Measurements from ENCODE around the gene KNTC1. TPM values are rescaled to one million over a fixed set of nuclear protein-coding genes. Genes with fewer than 3 reads are reported as not detected.
A peak's percentile ranks its signal among the peaks of the same experiment; 100 is the strongest.

KNTC1 gene
- total RNA-seq, 1 experiment from 2014 or later = 71.3 TPM

DNA sequence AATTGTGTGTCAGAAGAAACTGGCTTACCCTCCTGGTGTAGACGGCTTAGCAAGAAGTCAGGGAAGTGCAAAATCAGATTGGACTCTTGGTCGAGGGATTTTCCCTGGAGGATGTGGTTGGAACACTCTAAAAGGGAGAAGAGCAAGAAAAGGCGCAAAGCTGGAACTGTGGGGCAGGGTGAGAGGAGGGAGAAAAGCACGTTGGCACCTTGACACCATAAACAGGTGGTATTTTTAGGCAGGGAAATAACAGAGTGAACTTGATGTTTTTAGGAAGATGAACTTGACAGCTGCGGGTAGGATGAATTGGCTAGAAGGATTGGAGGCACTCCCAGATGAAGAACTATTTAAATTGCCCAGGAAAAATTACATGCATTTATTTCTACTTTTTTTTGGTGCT, 108.4 kb downstream of the KNTC1 start:
- Histone ChIP-seq H2AFZ (ENCODE audit: low read length) (no peak overlapping the region), H3K4me1 (ENCODE audit: insufficient read depth, low read length) (no peaks in the 10 kb centered on the region), H3T11ph (ENCODE audit: low read length) (no peak overlapping the region), H3K79me2 (ENCODE audit: insufficient read depth, low read length) (no peaks in the 10 kb centered on the region), H3K23me2 (ENCODE audit: insufficient read length, low read depth, low read length, poor library complexity, severe bottlenecking) (no peaks in the 10 kb centered on the region), H4K91ac (ENCODE audit: insufficient read length, low read depth, low read length) (no peak overlapping the region), H3K27me3 (ENCODE audit: insufficient read depth, low read length) (no peaks in the 10 kb centered on the region), H2BK12ac (ENCODE audit: insufficient read length, low read depth, low read length) (no peak overlapping the region), H3K4me2 (ENCODE audit: insufficient read depth, insufficient read length, low read length) (no peak overlapping the region), H3K14ac (ENCODE audit: insufficient read depth, low read length) (no peak overlapping the region), H3K79me1 (ENCODE audit: insufficient read depth, low read depth, low read length, poor library complexity, severe bottlenecking) (no peaks in the 10 kb centered on the region), H3K18ac (ENCODE audit: insufficient read length, low read depth, low read length) (no peak overlapping the region), H3K27ac (ENCODE audit: insufficient read length, low read depth, low read length) (no peak overlapping the region), H3K9ac (ENCODE audit: extremely low read depth, insufficient read length, low read length) (no peak overlapping the region), H2BK5ac (ENCODE audit: insufficient read length, low read length) (no peak overlapping the region), H3K56ac (ENCODE audit: insufficient read length, low read depth, low read length) (no peak overlapping the region), H3K9me3 (ENCODE audit: control insufficient read depth, low read depth, low read length) (no peaks in the 10 kb centered on the region), H3K23ac (ENCODE audit: insufficient read length, low read depth, low read length) (no peak overlapping the region), H2BK15ac (ENCODE audit: low read depth, low read length) (no peak overlapping the region), H4K8ac (replicated peaks; ENCODE audit: insufficient read length, low read depth, low read length) (no peak overlapping the region), H3K4ac (ENCODE audit: low read depth, low read length) (no peak overlapping the region), H2BK120ac (ENCODE audit: low read depth, low read length, poor library complexity, severe bottlenecking) (no peak overlapping the region), H2BK20ac (ENCODE audit: low read depth, low read length, poor library complexity, severe bottlenecking) (no peak overlapping the region), H4K5ac (ENCODE audit: insufficient read length, low read depth, low read length) (no peak overlapping the region), H4K20me1 (ENCODE audit: control insufficient read depth, insufficient read depth, insufficient read length) (no peaks in the 10 kb centered on the region), H2AK5ac (ENCODE audit: insufficient read length, low read length) (no peak overlapping the region)
- Mint-ChIP-seq H3K4me1 (peaks cover 4 to 7% of the 10 kb centered on the region in 2 experiments), H3K27me3 (ENCODE audit: low read depth) (no peaks in the 10 kb centered on the region; the same call in 1 of the 2 replicates), H3K4me3 (no peak overlapping the region), H3K36me3 (ENCODE audit: insufficient read depth in 1 of 3, low read depth in 3 of 3) (peaks cover 1 to 11% (median 9%) of the 10 kb centered on the region in 3 experiments; a peak in 6 of 7 replicates), H3K9me3 (no peaks in the 10 kb centered on the region), H3K27ac (peak overlapping the region in 2 of 3 experiments; percentile 21 to 81; a peak in 3 of 7 replicates)
- no CpG with 5 or more reads among the region's 5 CpGs for WGBS (ENCODE audit: extremely low coverage, insufficient read length, low lambda C conversion rate)
- no peak for DNase-seq
- TF ChIP-seq, protein P1, sequence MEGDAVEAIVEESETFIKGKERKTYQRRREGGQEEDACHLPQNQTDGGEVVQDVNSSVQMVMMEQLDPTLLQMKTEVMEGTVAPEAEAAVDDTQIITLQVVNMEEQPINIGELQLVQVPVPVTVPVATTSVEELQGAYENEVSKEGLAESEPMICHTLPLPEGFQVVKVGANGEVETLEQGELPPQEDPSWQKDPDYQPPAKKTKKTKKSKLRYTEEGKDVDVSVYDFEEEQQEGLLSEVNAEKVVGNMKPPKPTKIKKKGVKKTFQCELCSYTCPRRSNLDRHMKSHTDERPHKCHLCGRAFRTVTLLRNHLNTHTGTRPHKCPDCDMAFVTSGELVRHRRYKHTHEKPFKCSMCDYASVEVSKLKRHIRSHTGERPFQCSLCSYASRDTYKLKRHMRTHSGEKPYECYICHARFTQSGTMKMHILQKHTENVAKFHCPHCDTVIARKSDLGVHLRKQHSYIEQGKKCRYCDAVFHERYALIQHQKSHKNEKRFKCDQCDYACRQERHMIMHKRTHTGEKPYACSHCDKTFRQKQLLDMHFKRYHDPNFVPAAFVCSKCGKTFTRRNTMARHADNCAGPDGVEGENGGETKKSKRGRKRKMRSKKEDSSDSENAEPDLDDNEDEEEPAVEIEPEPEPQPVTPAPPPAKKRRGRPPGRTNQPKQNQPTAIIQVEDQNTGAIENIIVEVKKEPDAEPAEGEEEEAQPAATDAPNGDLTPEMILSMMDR (conservative IDR thresholded peaks at IDR 0.05) = no peak

All from H9 (cell line).